Measurements from ENCODE around the gene NKIRAS2. TPM values are rescaled to one million over a fixed set of nuclear protein-coding genes. Genes with fewer than 3 reads are reported as not detected.

Gene NKIRAS2
- polyA plus RNA-seq, 1 of the 3 experiments (the other 2 are of a cell fraction) = 91.8 TPM

- no peak for DNase-seq
- Histone ChIP-seq H3K4me2 (no peak overlapping the region), H4K20me1 (ENCODE audit: insufficient read depth) (no peaks in the 10 kb centered on the region), H3K4me1 (ENCODE audit: control insufficient read depth in 1 of 2, insufficient read depth in 2 of 2, low read depth in 1 of 2, low read length in 1 of 2) (no peaks in the 10 kb centered on the region), H2AFZ (ENCODE audit: low read depth) (no peak overlapping the region), H3K9ac (no peak overlapping the region), H3F3A (replicated peaks; ENCODE audit: insufficient read depth) (peaks cover 6% of the 10 kb centered on the region), H3K27me3 (ENCODE audit: insufficient read depth) (no peaks in the 10 kb centered on the region), H3K79me2 (ENCODE audit: insufficient read depth) (peaks cover 6% of the 10 kb centered on the region; the same call in 1 of the 2 replicates), H3K27ac (ENCODE audit: low read depth in 2 of 2, low read length in 1 of 2) (no peak overlapping the region), H3K9me3 (no peaks in the 10 kb centered on the region), H3K4me3 (ENCODE audit: low read depth in 2 of 2, low read length in 1 of 2) (no peak overlapping the region), H3K9me2 (no peaks in the 10 kb centered on the region), H3K36me3 (replicated peaks in 1 of 2; ENCODE audit: control insufficient read depth in 1 of 2, insufficient read depth in 2 of 2, low read length in 1 of 2) (peaks cover 77 to 85% of the 10 kb centered on the region in 2 experiments)
- TF ChIP-seq RAD21 (IDR thresholded peaks at IDR 0.05; ENCODE audit: low read length) (no peak), SMC3 (IDR thresholded peaks at IDR 0.05; ENCODE audit: low read depth, low read length) (no peak)
- ChIA-PET CTCF (no interaction called here), POLR2A (interaction anchor here (0.6 to 1.4 kb wide), 2 partner anchors 11 to 54 kb away, joined by 3 to 4 read pairs; no protein-coding TSS in a partner anchor)
- 100% methylated on average over 1 of the region's 1 CpG for WGBS (ENCODE audit: low lambda C conversion rate)
Measured at GRCh38 chr17:41986634-41987033, 33.3 kb upstream of the NKIRAS2 start.

GRCh38 chr17:41987642-41988041 lies 32.2 kb upstream of the NKIRAS2 start:
- 94% methylated on average over 2 of the region's 3 CpGs for WGBS (ENCODE audit: low lambda C conversion rate)
- CTCF ChIA-PET = interaction anchor here (2.0 kb wide), 1 partner anchor 13 kb away, joined by 5 read pairs; no protein-coding TSS in a partner anchor

More at GRCh38 chr17:41987642-41988041, 32.2 kb upstream of the NKIRAS2 start:
- peaks cover 6% of the 10 kb centered on the region; the same call in 1 of the 2 replicates for H3K79me2 ChIP-seq (ENCODE audit: insufficient read depth)
- H3K27ac ChIP-seq (ENCODE audit: low read depth in 2 of 2, low read length in 1 of 2) = no peak overlapping the region
- H3K4me1 ChIP-seq (ENCODE audit: control insufficient read depth in 1 of 2, insufficient read depth in 2 of 2, low read depth in 1 of 2, low read length in 1 of 2) = no peaks in the 10 kb centered on the region
- H3K27me3 ChIP-seq (ENCODE audit: insufficient read depth) = no peaks in the 10 kb centered on the region
- TF ChIP-seq USF1 (IDR thresholded peaks at IDR 0.05; ENCODE audit: borderline replicate concordance, low read depth) (no peak), FOXM1 (IDR thresholded peaks at IDR 0.05; ENCODE audit: low read depth) (no peak), REST (IDR thresholded peaks at IDR 0.05; ENCODE audit: low read depth, low read length) (no peak), GABPA (IDR thresholded peaks at IDR 0.05; ENCODE audit: low read depth) (no peak), NRF1 (IDR thresholded peaks at IDR 0.05; ENCODE audit: low read depth, low read length) (no peak)
- H3K4me2 ChIP-seq = no peak overlapping the region
- no peak overlapping the region for H2AFZ ChIP-seq (ENCODE audit: low read depth)
- H3K4me3 ChIP-seq (ENCODE audit: low read depth in 2 of 2, low read length in 1 of 2) = no peak overlapping the region
- H4K20me1 ChIP-seq (ENCODE audit: insufficient read depth) = no peaks in the 10 kb centered on the region
- no peaks in the 10 kb centered on the region for H3K9me3 ChIP-seq
- H3K36me3 ChIP-seq (replicated peaks in 1 of 2; ENCODE audit: control insufficient read depth in 1 of 2, insufficient read depth in 2 of 2, low read length in 1 of 2) = peaks cover 79 to 83% of the 10 kb centered on the region in 2 experiments
- DNase-seq = no peak
- POLR2A ChIA-PET = no interaction called here
- no peaks in the 10 kb centered on the region for H3K9me2 ChIP-seq
- peaks cover 6% of the 10 kb centered on the region for H3F3A ChIP-seq (replicated peaks; ENCODE audit: insufficient read depth)
- H3K9ac ChIP-seq = no peak overlapping the region

Data from SK-N-SH (cell line).